A673 (cell line): Measurements from ENCODE around the gene AKAP7.

Source experiments
- CTCF ChIP-seq: fragments of 300-800, 200-600 bp; sonication (generic); conservative IDR thresholded peaks from 2 replicates; pipeline ENCODE4 v1.5.1; 2017; ENCODE audit warnings: low read depth, mild to moderate bottlenecking, antibody characterized with exemption, low read length, moderate library complexity, mixed read lengths
- EZH2 ChIP-seq: fragments of 200-600 bp; sonication (generic); IDR thresholded peaks from 2 replicates; pipeline ENCODE4 v1.6.1; 2017; ENCODE audit warnings: borderline replicate concordance, low read depth, mild to moderate bottlenecking, mixed read lengths, antibody characterized with exemption, low read length; ENCODE audit not compliant: poor library complexity, severe bottlenecking

GRCh38 chr6:131250936-131251335 is 115.7 kb downstream of the AKAP7 start:
- no peak for TF ChIP-seq EZH2
- TF ChIP-seq CTCF: no peak
